GM12878 (cell line): ENCODE data around the gene TGFBI. TPM values are rescaled to one million over a fixed set of nuclear protein-coding genes. Genes with fewer than 3 reads are reported as not detected.

ENCODE experiments used
- ATAC-seq: fragments of 200-7000 bp; cut with Tn5 transposase; 3 replicates; pipeline ENCODE4 v1.9.1; 2020; ENCODE audit warnings: mild to moderate bottlenecking, moderate library complexity
- BruUV-seq: library from RNA; stranded (reverse); fragments of 400-500 nt; replicated peaks from 2 replicates; lab custom pipeline; 2021; lab: Mats Ljungman, UMichigan
- CTCF ChIA-PET: fragments of 300-600 bp; sonication (Branson Sonifier 250); formaldehyde crosslinking; extraction: SDS; loops from one replicate; lab custom pipeline; 2021; ENCODE audit warnings: inconsistent platforms; lab: Yijun Ruan, JAX
- POLR2A ChIA-PET: fragments of 350-600 bp; formaldehyde crosslinking; extraction: SDS; loops from one replicate; lab custom pipeline; 2021; ENCODE audit warnings: inconsistent platforms; lab: Charles Lee
- RAD21 ChIA-PET: fragments of 300-600 bp; sonication (Branson Sonifier 250); formaldehyde crosslinking; loops from one replicate; lab custom pipeline; 2023; ENCODE audit warnings: antibody characterized with exemption; ENCODE audit not compliant: unreplicated experiment; lab: Charles Lee
- SMC1A ChIA-PET: fragments of 300-600 bp; sonication (Branson Sonifier 250); formaldehyde crosslinking; loops from one replicate; lab custom pipeline; 2023; ENCODE audit not compliant: unreplicated experiment, uncharacterized antibody; lab: Charles Lee
- DNase-seq: peaks from one replicate; pipeline ENCODE4 v3.0.0-alpha.2; 2011; ENCODE audit warnings: low read depth, low spot score
- FAIRE-seq: peaks from 3 replicates; lab custom pipeline; 2011; peaks lifted over from hg19 to GRCh38; lab: Jason Lieb, UNC
- H2AFZ ChIP-seq: 2 replicates; pipeline ENCODE4 v1.6.0; 2011; ENCODE audit warnings: low read depth, low read length, control low read depth; ENCODE audit not compliant: control insufficient read depth
- H3K27ac ChIP-seq: 2 replicates; pipeline ENCODE4 v1.5.1; 2011; ENCODE audit warnings: control low read depth; ENCODE audit not compliant: control insufficient read depth, insufficient read depth
- H3K27me3 ChIP-seq, 2 experiments: replicated peaks in 1 of 2; 2 replicates each; pipeline versions ENCODE4 v1.6.0 to v1.6.1; 2011; ENCODE audit warnings: low read length in 1 of 2; ENCODE audit not compliant: control insufficient read depth in 2 of 2, insufficient read depth in 2 of 2
- H3K36me3 ChIP-seq, 2 experiments: 2 replicates each; pipeline ENCODE4 v1.5.1; 2011; ENCODE audit warnings: low read length in 1 of 2; ENCODE audit not compliant: control insufficient read depth in 2 of 2, insufficient read depth in 2 of 2
- H3K4me1 ChIP-seq: 2 replicates; pipeline ENCODE4 v1.6.1; 2011; ENCODE audit warnings: mild to moderate bottlenecking, low read length, moderate library complexity, mixed read lengths; ENCODE audit not compliant: control insufficient read depth, insufficient read depth
- H3K4me2 ChIP-seq: 2 replicates; pipeline ENCODE4 v1.6.0; 2011; ENCODE audit warnings: control low read depth; ENCODE audit not compliant: control insufficient read depth, insufficient read depth
- H3K4me3 ChIP-seq: fragments of 200-600 bp; sonication (generic); 2 replicates; pipeline ENCODE4 v1.5.1; 2016
- H3K79me2 ChIP-seq: 2 replicates; pipeline ENCODE4 v1.6.0; 2011; ENCODE audit warnings: low read length; ENCODE audit not compliant: control insufficient read depth, insufficient read depth
- H3K9ac ChIP-seq: 2 replicates; pipeline ENCODE4 v1.8.0; 2011; ENCODE audit warnings: low read length, control low read depth, mixed read lengths; ENCODE audit not compliant: control insufficient read depth, insufficient read depth
- H3K9me3 ChIP-seq: replicated peaks from 3 replicates; pipeline ENCODE4 v1.5.1; 2011; ENCODE audit warnings: mild to moderate bottlenecking, low read length; ENCODE audit not compliant: control insufficient read depth, insufficient read depth
- H4K20me1 ChIP-seq: 2 replicates; pipeline ENCODE4 v1.6.0; 2011; ENCODE audit not compliant: control insufficient read depth, insufficient read depth
- BHLHE40 ChIP-seq, 2 experiments: fragments of 450-650 bp in 1 of 2; IDR thresholded peaks; 2 replicates each; pipeline ENCODE4 v1.6.1; 2011 to 2017; ENCODE audit warnings: low read depth in 2 of 2, borderline replicate concordance in 1 of 2, improper control_type of control experiment in 1 of 2, low read length in 1 of 2, mild to moderate bottlenecking in 1 of 2
- CHD1 ChIP-seq: IDR thresholded peaks from 2 replicates; pipeline ENCODE4 v1.6.1; 2012; ENCODE audit warnings: low read depth, low read length, improper control_type of control experiment
- HDAC2 ChIP-seq: fragments of 200-600 bp; sonication (generic); IDR thresholded peaks from 2 replicates; pipeline ENCODE4 v1.6.1; 2017
- HDAC6 ChIP-seq: fragments of 200-600 bp; sonication (generic); IDR thresholded peaks from one replicate; pipeline ENCODE4 v1.8.0; 2017; ENCODE audit warnings: antibody characterized with exemption; ENCODE audit not compliant: unreplicated experiment
- IRF5 ChIP-seq: fragments of 450-650 bp; IDR thresholded peaks from 2 replicates; pipeline ENCODE4 v1.6.1; 2017; ENCODE audit warnings: borderline replicate concordance
- NR2F1 ChIP-seq: fragments of 450-650 bp; conservative IDR thresholded peaks from 2 replicates; pipeline ENCODE4 v1.6.1; 2017; ENCODE audit warnings: mild to moderate bottlenecking
- STAT3 ChIP-seq: IDR thresholded peaks from 2 replicates; pipeline ENCODE4 v1.6.1; 2011; ENCODE audit warnings: low read depth, low read length, improper control_type of control experiment
- TARDBP ChIP-seq: IDR thresholded peaks from 2 replicates; pipeline ENCODE4 v1.6.1; 2016; ENCODE audit warnings: borderline replicate concordance
- TCF3 ChIP-seq: IDR thresholded peaks from 2 replicates; pipeline ENCODE4 v1.6.1; 2012; ENCODE audit warnings: low read depth, mild to moderate bottlenecking, low read length, borderline replicate concordance; ENCODE audit not compliant: insufficient read depth
- ZNF592 ChIP-seq: fragments of 450-650 bp; IDR thresholded peaks from 2 replicates; pipeline ENCODE4 v1.6.1; 2017; ENCODE audit warnings: mild to moderate bottlenecking, moderate library complexity
- WGBS: methylation state at CpG from one replicate; pipeline ENCODE4 v1.1.6; 2016; ENCODE audit warnings: low lambda C conversion rate; ENCODE audit not compliant: insufficient replicate concordance, insufficient coverage; ENCODE audit errors: missing lambda C conversion rate; 5-methylcytosine and 5-hydroxymethylcytosine counted together
- in situ Hi-C: fragments of 300-500 bp; cut with MboI; formaldehyde crosslinking; loops from 9 replicates; pipeline ENCODE4 v1.14.3; 2018; ENCODE audit warnings: mixed read lengths
- intact Hi-C: fragments of 100-400 bp; cut with micrococcal nuclease; formaldehyde crosslinking; loops from one replicate; pipeline ENCODE4 v1.14.2; 2022; ENCODE audit not compliant: unreplicated experiment
- polyA plus RNA-seq, 11 experiments: library from polyadenylated mRNA; depleted of rRNA in 4 of 11; unstranded in 6 of 11; stranded (reverse) in 5 of 11; fragments of >200 nt; fragmentation: Nextera tagmentation in 4 of 11; fragmentation: Illumina TruSeq in 1 of 11; extraction: Ambion mirVana in 4 of 11; extraction: Trizol in 1 of 11; gene quantifications; 1 replicate in 1 of 11; 2 replicates in 10 of 11; pipeline versions ENCODE4 v1.2.1 to v1.2.3, GENCODE V29; 2011 to 2016; ENCODE audit warnings: inconsistent platforms in 2 of 11, missing spikeins in 2 of 11, low read depth in 1 of 11
- total RNA-seq, 4 experiments: library from RNA; depleted of rRNA in 3 of 4; stranded (reverse); fragments of >200 nt in 3 of 4; fragmentation: Illumina TruSeq in 1 of 4; extraction: Trizol in 1 of 4; gene quantifications; 2 replicates each; pipeline versions ENCODE4 v1.2.1 to v1.2.3, GENCODE V29; 2013 to 2021
- TF ChIP-seq, protein P1 (sequence below): IDR thresholded peaks from 2 replicates; pipeline ENCODE4 v1.6.1; 2012; ENCODE audit warnings: low read depth, low read length, improper control_type of control experiment

TGFBI gene
- total and polyA plus RNA-seq, 10 of the 15 experiments (the other 5 are each of a cell fraction or from before 2014, with no cell fraction given), result 0.12 to 1.8 (median 0.19) TPM

GRCh38 chr5:136057401-136058038 lies 28.7 kb downstream of the TGFBI start (continued):
- no peak for TF ChIP-seq IRF5

GRCh38 chr5:136058039-136058971 lies 29.5 kb downstream of the TGFBI start:
- CTCF ChIA-PET, result interaction anchor here (1.0 to 1.6 kb wide), 3 partner anchors 17 to 116 kb away, joined by 3 to 5 read pairs (median 5); no protein-coding TSS in a partner anchor
- WGBS, result 43% methylated on average over 10 of the region's 10 CpGs

More at GRCh38 chr5:136058039-136058971, 29.5 kb downstream of the TGFBI start:
- BruUV-seq, result no TSS peak
- H3K27me3 ChIP-seq, result peaks cover 0 to 1% of the 10 kb centered on the region in 2 experiments; a peak in 3 of 4 replicates
- no peaks in the 10 kb centered on the region for H3K4me1 ChIP-seq
- no peak overlapping the region for H3K9ac ChIP-seq
- FAIRE-seq (no peak), DNase-seq (no peak), ATAC-seq (no peak)
- ChIA-PET RAD21 (interaction anchor here (1.5 kb wide), 1 partner anchor 80 kb away, joined by 3 read pairs; no protein-coding TSS in a partner anchor), POLR2A (no interaction called here), SMC1A (interaction anchor here (1.1 to 1.2 kb wide), 2 partner anchors 17 to 119 kb away, joined by 3 read pairs; no protein-coding TSS in a partner anchor)
- no peaks in the 10 kb centered on the region for H3K9me3 ChIP-seq
- H4K20me1 ChIP-seq, result no peaks in the 10 kb centered on the region
- H3K4me3 ChIP-seq, result no peak overlapping the region
- no peak overlapping the region for H3K27ac ChIP-seq
- intact Hi-C loops, result no loop called here
- H3K36me3 ChIP-seq, result no peaks in the 10 kb centered on the region
- in situ Hi-C loops, result no loop called here
- no peak overlapping the region for H2AFZ ChIP-seq
- TF ChIP-seq ZNF592, result no peak
- TF ChIP-seq, protein P1, sequence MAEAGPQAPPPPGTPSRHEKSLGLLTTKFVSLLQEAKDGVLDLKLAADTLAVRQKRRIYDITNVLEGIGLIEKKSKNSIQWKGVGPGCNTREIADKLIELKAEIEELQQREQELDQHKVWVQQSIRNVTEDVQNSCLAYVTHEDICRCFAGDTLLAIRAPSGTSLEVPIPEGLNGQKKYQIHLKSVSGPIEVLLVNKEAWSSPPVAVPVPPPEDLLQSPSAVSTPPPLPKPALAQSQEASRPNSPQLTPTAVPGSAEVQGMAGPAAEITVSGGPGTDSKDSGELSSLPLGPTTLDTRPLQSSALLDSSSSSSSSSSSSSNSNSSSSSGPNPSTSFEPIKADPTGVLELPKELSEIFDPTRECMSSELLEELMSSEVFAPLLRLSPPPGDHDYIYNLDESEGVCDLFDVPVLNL, result no peak
- TF ChIP-seq BHLHE40 (IDR thresholded peaks at IDR 0.05; ENCODE audit: borderline replicate concordance in 1 of 2, low read depth in 2 of 2, low read length in 1 of 2), result no peak
- TF ChIP-seq CHD1, result no peak
- no peak for TF ChIP-seq STAT3
- no peak for TF ChIP-seq HDAC6
- TF ChIP-seq NR2F1, result no peak
- TF ChIP-seq TARDBP, result no peak
- TF ChIP-seq TCF3, result no peak
- no peak for TF ChIP-seq HDAC2
- no peak overlapping the region for H3K4me2 ChIP-seq
- H3K79me2 ChIP-seq, result no peaks in the 10 kb centered on the region
